Fibroblast of skin of right quadriceps (primary cell): Measurements from ENCODE around the gene ALDOA.
A peak's percentile ranks its signal among the peaks of the same experiment; 100 is the strongest.
"Not testable (repeated sequence)": the region's sequence is repeated elsewhere in the genome, so short reads cannot be mapped to it uniquely, and the experiment has no call there.

Source experiments
- DNase-seq: peaks from one replicate; pipeline ENCODE4 v3.0.0-alpha.2; 2013

ALDOA gene

GRCh38 chr16:30092373-30093010 lies 26.9 kb downstream of the ALDOA start:
- DNase-seq, result peak; percentile 46

- DNase-seq, result no peak
These were observed 29.1 kb downstream of the ALDOA start for GRCh38 chr16:30094541-30095165.

GRCh38 chr16:30095166-30096078 lies 29.9 kb downstream of the ALDOA start:
- no peak for DNase-seq

- DNase-seq, result peak; percentile 87
These were observed 30.7 kb downstream of the ALDOA start, which contains the start of gene YPEL3 for GRCh38 chr16:30096105-30096861. YPEL3 (minus strand) TSS chr16:30096213; CDS start chr16:30095482, 731 bp downstream.

GRCh38 chr16:30096862-30097563 lies 31.5 kb downstream of the ALDOA start:
- DNase-seq, result no peak

GRCh38 chr16:30104090-30104489 lies 38.5 kb downstream of the ALDOA start:
- DNase-seq, result no peak

- DNase-seq, result no peak
These were observed 38.9 kb downstream of the ALDOA start for GRCh38 chr16:30104492-30104891.

- no peak for DNase-seq
These were observed 42.7 kb downstream of the ALDOA start for GRCh38 chr16:30108059-30108850.

GRCh38 chr16:30110661-30111060 lies 45.1 kb downstream of the ALDOA start:
- DNase-seq, result peak; percentile 13

GRCh38 chr16:30112197-30113030 lies 46.9 kb downstream of the ALDOA start:
- peak; percentile 36 for DNase-seq

- DNase-seq, result no peak
These were observed 47.6 kb downstream of the ALDOA start, which contains the start of gene GDPD3 for GRCh38 chr16:30113031-30113710. GDPD3 (minus strand) TSS chr16:30113537; CDS start chr16:30113478, 59 bp downstream.

- no peak for DNase-seq
These were observed 48.3 kb downstream of the ALDOA start for GRCh38 chr16:30113711-30114333.

- no peak for DNase-seq
These were observed 48.9 kb downstream of the ALDOA start for GRCh38 chr16:30114411-30114810.

GRCh38 chr16:30114833-30115232 lies 49.3 kb downstream of the ALDOA start:
- DNase-seq, result not testable (repeated sequence)

GRCh38 chr16:30115238-30115637 lies 49.7 kb downstream of the ALDOA start:
- DNase-seq, result no peak

- no peak for DNase-seq
These were observed 51.0 kb downstream of the ALDOA start for GRCh38 chr16:30116291-30117207.

GRCh38 chr16:30117768-30118167 lies 52.2 kb downstream of the ALDOA start:
- DNase-seq, result no peak

- no peak for DNase-seq
These were observed 53.9 kb downstream of the ALDOA start for GRCh38 chr16:30119428-30119827.
